ENCODE results near the gene CD276.
"Not testable (repeated sequence)": the region's sequence is repeated elsewhere in the genome, so short reads cannot be mapped to it uniquely, and the experiment has no call there.

The CD276 gene

GRCh38 chr15:73683777-73684580 is at the start of gene CD276:
CD276 (plus strand) TSS chr15:73684383; CDS start chr15:73699640, 15,257 bp downstream.
- no peak for DNase-seq (ENCODE audit: low read depth, low spot score)

DNA sequence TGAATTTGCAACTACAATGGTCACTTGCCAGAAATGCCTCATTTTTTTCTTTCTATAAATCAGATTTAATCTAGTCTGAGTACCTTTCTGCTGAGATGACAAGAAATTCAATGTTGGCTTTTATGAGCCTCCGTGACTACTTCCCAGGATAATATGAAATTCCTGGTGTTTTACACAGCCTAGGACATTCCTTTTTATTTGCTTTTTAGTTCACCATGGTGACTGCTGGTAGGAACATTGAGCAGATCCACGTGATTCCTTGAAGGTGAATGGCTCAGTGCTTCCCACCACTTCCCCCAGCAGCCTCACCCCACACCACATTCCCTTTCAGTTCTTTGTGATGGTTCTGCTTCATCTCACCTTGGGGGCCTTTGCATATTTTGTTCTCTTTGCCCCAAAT is 46.7 kb upstream of the CD276 start:
- no peak for DNase-seq (ENCODE audit: low read depth, low spot score)

DNA sequence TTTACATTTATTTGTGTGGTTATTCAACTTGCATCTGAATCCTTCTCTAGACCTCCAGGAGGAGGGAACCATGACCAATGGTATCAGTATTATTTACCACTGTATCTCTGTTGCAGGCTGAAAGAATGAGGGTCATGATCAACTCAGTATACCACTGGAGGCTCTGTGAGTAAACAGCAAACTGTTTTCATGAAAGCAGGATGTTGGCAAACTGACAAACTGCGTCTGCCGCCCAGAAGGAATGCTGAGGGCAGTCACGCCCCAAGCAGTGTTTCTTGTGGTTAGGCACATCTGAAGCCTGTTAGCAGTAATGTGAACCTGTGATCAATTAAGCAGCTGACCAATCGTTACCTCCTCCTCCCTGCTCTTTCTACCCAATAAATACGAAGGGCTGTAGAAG is 44.7 kb upstream of the CD276 start:
- not testable (repeated sequence) for DNase-seq (ENCODE audit: low read depth, low spot score)

DNA sequence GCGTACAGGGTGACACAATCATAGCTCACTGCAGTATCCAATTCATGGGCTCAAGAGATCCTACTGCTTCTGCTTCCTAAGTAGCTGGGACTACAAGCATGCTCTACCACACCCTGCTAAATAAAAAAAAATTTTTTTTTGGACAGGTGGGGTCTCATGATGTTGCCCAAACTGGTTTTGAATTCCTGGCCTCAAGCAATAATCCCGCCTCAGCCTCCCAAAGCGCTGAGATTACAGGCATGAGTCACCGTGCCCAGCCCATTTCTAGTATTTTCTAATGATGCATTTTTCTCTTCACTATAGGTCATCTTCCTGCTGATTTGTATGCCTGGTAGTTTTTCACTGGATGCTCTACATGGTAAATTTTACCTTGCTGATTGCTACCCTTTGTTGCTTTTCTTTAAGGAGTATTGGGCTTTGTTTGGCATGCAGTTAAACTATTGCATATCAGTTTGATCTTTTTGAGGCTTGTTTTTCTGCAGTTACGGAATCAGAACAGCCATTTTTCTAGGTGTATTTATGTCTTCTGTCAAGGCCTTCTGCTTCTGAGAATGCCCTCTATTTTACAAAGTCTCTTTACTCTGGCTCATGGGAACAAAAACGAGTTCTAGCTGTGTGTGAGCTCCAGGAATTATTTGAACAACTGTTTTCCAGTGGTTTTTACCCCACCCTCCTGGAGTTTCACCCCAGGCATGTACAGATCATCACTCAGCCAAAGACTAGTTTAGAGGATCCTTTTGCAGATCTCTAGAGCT is 36.7 kb upstream of the CD276 start:
- no peak for DNase-seq (ENCODE audit: low read depth, low spot score)

- DNase-seq (ENCODE audit: low read depth, low spot score): no peak
Measured at GRCh38 chr15:73648014-73648295, 36.2 kb upstream of the CD276 start.

- DNase-seq (ENCODE audit: low read depth, low spot score): no peak
Measured at GRCh38 chr15:73650416-73651126, 33.6 kb upstream of the CD276 start.

GRCh38 chr15:73654659-73655058 is 29.5 kb upstream of the CD276 start:
- no peak for DNase-seq (ENCODE audit: low read depth, low spot score)

GRCh38 chr15:73655724-73656123 is 28.5 kb upstream of the CD276 start:
- no peak for DNase-seq (ENCODE audit: low read depth, low spot score)

DNA sequence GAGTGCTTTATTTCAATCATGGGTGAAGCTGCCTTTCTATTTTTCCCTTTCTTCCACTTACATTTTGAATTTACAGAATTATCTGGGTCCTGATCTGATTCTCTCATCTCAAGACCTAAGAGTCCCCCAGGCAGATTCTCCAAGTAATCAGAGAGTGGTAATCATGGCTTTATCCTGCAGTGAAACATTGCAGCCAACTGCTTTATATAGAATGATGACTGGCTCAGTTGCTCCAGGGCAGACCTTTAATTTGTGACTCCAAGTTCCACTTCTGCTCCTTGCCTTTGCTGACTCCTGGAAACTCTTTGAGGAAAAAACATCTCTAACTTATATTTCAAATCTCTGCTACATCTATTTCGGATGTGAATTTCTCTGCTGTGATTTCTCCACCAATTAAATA is 25.5 kb upstream of the CD276 start:
- no peak for DNase-seq (ENCODE audit: low read depth, low spot score)

- DNase-seq (ENCODE audit: low read depth, low spot score): no peak
Measured at GRCh38 chr15:73660455-73660854, 23.7 kb upstream of the CD276 start.

- DNase-seq (ENCODE audit: low read depth, low spot score): no peak
Measured at GRCh38 chr15:73674587-73674986, 9.6 kb upstream of the CD276 start.

- DNase-seq (ENCODE audit: low read depth, low spot score): no peak
Measured at GRCh38 chr15:73677146-73677607, 7.0 kb upstream of the CD276 start.

- no peak for DNase-seq (ENCODE audit: low read depth, low spot score)
Measured at GRCh38 chr15:73677733-73678132, 6.5 kb upstream of the CD276 start.

- DNase-seq (ENCODE audit: low read depth, low spot score): no peak
Measured at GRCh38 chr15:73678498-73678897, 5.7 kb upstream of the CD276 start.

DNA sequence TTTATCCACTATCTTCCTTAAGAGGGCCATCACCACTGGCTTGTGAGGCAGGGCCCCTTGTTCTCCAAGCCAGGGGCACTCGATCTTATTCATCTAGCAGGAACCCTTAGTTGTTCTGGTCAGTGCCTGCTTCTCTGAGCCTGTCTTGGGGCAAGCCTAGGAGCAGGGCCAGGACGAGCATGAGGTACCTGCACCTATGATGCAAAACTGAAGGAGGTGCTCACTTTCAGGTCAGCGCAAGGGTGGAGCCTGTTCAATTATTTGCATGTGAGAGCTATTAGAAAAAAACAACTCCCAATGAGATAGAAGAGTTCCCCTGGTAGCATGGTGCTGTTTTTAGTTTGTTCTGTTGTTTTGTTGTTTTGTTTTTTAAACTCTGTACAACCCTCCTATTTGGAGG is 5.0 kb upstream of the CD276 start:
- DNase-seq (ENCODE audit: low read depth, low spot score): no peak

DNA sequence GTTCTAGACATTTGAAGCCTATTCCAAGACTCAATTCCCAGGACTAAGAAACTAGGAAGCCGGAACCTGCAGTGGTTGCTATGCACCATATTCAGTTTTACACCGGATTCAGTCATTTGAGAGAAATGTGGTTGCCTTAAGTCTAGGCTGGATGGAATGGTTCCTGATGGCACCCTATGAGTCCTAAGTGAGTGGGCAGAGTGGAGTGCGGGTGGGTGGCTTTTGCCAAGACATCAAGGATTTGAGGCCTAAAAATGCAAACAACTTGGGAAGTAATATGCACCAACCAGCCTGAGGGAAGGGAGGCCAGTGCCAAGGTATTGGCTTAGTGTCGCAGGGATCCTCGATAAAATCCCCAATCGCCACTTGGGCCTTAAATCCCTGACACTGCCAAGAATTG is 4.2 kb upstream of the CD276 start:
- no peak for DNase-seq (ENCODE audit: low read depth, low spot score)

DNA sequence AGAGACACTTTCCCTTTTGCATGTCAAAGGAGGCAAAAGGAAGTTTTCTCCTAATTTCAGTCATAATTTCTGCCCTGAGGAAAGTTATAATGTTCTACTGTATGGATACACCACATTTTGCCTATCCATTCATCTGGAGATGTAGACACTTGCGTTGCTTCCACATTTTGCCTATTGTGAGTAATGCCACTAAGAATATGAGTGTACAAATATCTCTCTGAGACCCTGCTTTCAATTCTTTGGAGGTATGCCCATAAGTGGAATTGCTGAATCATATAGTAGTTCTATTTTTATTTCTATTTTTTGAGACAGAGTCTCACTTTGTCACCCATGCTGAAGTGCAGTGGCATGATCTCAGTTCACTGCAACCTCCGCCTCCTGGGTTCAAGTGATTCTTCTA is 3.6 kb upstream of the CD276 start:
- no peak for DNase-seq (ENCODE audit: low read depth, low spot score)

DNA sequence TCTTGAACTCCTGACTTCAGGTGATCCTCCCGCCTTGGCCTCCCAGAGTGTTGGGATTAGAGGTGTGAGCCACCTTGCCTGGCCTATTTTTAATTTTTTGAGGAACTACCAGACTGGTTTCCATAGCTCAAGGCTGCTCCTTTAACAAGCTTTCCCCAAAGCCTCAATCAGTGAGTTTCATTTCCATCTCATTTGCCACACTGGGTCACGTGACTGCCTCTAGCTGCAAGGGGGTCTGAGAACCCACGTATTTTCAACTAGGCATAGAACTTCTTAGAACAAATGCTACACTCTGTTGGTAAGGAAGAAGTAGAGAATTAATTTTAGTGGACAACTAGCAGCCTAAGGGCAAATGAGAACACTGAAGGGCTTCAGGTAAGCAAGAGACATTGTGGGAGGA is 3.1 kb upstream of the CD276 start:
- no peak for DNase-seq (ENCODE audit: low read depth, low spot score)

DNA sequence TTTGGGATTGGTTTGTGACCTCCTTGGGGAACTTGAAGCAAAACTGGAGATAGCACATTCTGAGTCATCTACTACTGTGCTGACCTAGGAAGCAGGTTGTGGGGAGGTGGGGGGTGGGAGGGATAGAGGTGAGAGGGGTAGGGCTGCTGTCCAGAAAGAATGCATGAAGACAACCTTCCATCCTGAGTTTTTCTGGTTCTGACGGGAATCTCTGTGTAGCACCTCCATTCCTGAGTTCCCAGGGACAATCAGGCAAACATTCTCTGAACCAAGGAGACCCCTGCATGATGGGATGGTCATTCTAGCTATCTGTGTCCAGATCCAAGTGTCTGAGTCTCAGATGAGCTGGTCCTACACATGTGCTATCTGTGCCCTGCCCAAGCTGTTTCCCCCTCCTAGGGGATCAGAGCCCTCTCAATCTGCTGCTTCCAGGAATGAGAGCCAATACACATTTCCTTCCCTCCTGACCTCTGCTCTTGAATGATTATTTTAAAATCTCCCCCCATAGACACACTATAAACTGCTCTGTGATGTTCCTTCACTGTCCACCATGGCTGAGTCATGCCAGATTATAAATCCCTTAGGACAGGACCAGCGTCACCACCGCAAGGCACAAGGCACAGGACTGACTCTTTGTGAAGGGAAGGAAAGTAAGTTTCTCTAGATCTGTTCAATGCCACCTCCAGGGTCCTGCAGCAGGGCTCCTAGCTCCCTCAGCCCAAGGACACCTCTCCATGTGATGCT is 2.2 kb upstream of the CD276 start:
- DNase-seq (ENCODE audit: low read depth, low spot score): no peak

GRCh38 chr15:73682600-73683090 is 1.5 kb upstream of the CD276 start:
- no peak for DNase-seq (ENCODE audit: low read depth, low spot score)

- no peak for DNase-seq (ENCODE audit: low read depth, low spot score)
Measured at GRCh38 chr15:73683257-73683776, 866 bp upstream of the CD276 start.
